CD4-positive, alpha-beta T cell (primary cell): ENCODE results near the gene KCNH2. TPM values are rescaled to one million over a fixed set of nuclear protein-coding genes. Genes with fewer than 3 reads are reported as not detected.

Experiments used
- ATAC-seq: fragments of 200-7000 bp; cut with Tn5 transposase; one replicate; pipeline ENCODE4 v1.10.0; 2022; ENCODE audit warnings: mild to moderate bottlenecking; ENCODE audit not compliant: poor library complexity
- CTCF ChIA-PET: fragments of 350-600 bp; sonication (Branson Sonifier 250); formaldehyde crosslinking; loops from one replicate; lab custom pipeline; 2021; ENCODE audit warnings: antibody characterized with exemption, inconsistent platforms; lab: Charles Lee
- POLR2A ChIA-PET: fragments of 350-600 bp; sonication (Branson Sonifier 250); formaldehyde crosslinking; loops from one replicate; lab custom pipeline; 2021; ENCODE audit warnings: antibody characterized with exemption, inconsistent platforms; lab: Charles Lee
- DNase-seq, 14 experiments: peaks; one replicate each; pipeline ENCODE4 v3.0.0-alpha.2; 2013 to 2020; ENCODE audit warnings: mixed read lengths in 2 of 14
- H3K27ac ChIP-seq, 2 donors: one replicate each; pipeline versions ENCODE4 v1.5.1 to v1.7.0; 2013; ENCODE audit warnings: low read length in 2 of 2, low read depth in 1 of 2, mild to moderate bottlenecking in 1 of 2
- H3K27me3 ChIP-seq, 2 experiments: 1 replicate in 1 of 2; 2 replicates in 1 of 2; pipeline versions ENCODE4 v1.6.1 to v1.7.0; 2013; ENCODE audit warnings: low read length in 2 of 2, control low read depth in 1 of 2, mild to moderate bottlenecking in 1 of 2, moderate library complexity in 1 of 2; ENCODE audit not compliant: insufficient read depth in 2 of 2, control insufficient read depth in 1 of 2
- H3K36me3 ChIP-seq: one replicate; pipeline ENCODE4 v1.6.1; 2013; ENCODE audit warnings: low read length, control low read depth; ENCODE audit not compliant: insufficient read depth
- H3K4me1 ChIP-seq: one replicate; pipeline ENCODE4 v1.6.1; 2013; ENCODE audit warnings: low read length, control low read depth; ENCODE audit not compliant: insufficient read depth
- H3K4me3 ChIP-seq: one replicate; pipeline ENCODE4 v1.5.1; 2013; ENCODE audit warnings: mild to moderate bottlenecking, low read length, moderate library complexity
- H3K9me3 ChIP-seq, 2 experiments: 1 replicate in 1 of 2; 2 replicates in 1 of 2; pipeline versions ENCODE4 v1.6.1 to v1.7.0; 2013; ENCODE audit warnings: low read length in 2 of 2, mild to moderate bottlenecking in 2 of 2, control low read depth in 1 of 2, moderate library complexity in 1 of 2; ENCODE audit not compliant: control insufficient read depth in 1 of 2, insufficient read depth in 1 of 2
- H3K27ac Mint-ChIP-seq: one replicate; pipeline ENCODE4 v1.8.0; 2020; ENCODE audit warnings: mixed read lengths
- H3K27me3 Mint-ChIP-seq: one replicate; pipeline ENCODE4 v1.8.0; 2021; ENCODE audit warnings: mixed read lengths
- H3K36me3 Mint-ChIP-seq: one replicate; pipeline ENCODE4 v1.8.0; 2021; ENCODE audit warnings: low read depth, mixed read lengths
- H3K4me1 Mint-ChIP-seq: one replicate; pipeline ENCODE4 v1.8.0; 2021; ENCODE audit warnings: low read depth, mixed read lengths
- H3K4me3 Mint-ChIP-seq: one replicate; pipeline ENCODE4 v1.8.0; 2020; ENCODE audit warnings: mild to moderate bottlenecking, mixed read lengths
- H3K9me3 Mint-ChIP-seq: one replicate; pipeline ENCODE4 v1.8.0; 2020; ENCODE audit warnings: mixed read lengths
- intact Hi-C, 2 experiments: fragments of 100-400 bp; cut with DNase I in 1 of 2; cut with micrococcal nuclease in 1 of 2; formaldehyde crosslinking; loops; one replicate each; pipeline versions ENCODE4 v1.15.1 to v1.9.0; 2023 to 2025; cut with DNase I, micrococcal nuclease
- total RNA-seq, 174 experiments: library from RNA in 2 of 174; stranded (reverse) in 2 of 174; gene quantifications; one replicate each; pipeline ENCODE4 v1.2.3 and lab custom pipeline; 2021 to 2026
- TF ChIP-seq, protein P1 (sequence below): fragments of 200-600 bp; IDR thresholded peaks from one replicate; pipeline ENCODE4 v1.8.0; 2022; ENCODE audit warnings: antibody characterized with exemption, mild to moderate bottlenecking

KCNH2 gene
- total RNA-seq, 2 experiments from 2014 or later, result 1.9 to 2.3 TPM

- ChIA-PET POLR2A (interaction anchor here (0.8 to 8.5 kb wide), 7 partner anchors 8 to 100 kb away, joined by 3 to 77 read pairs (median 7); partner anchors contain the start of gene ABCB8), CTCF (interaction anchor here (1.1 to 2.2 kb wide), 6 partner anchors 8 to 112 kb away, joined by 4 to 9 read pairs (median 6); partner anchors contain the start of genes ABCB8 and TMUB1)
- H3K9me3 ChIP-seq, result peaks cover 0 to 6% of the 10 kb centered on the region in 2 experiments
- H3K36me3 Mint-ChIP-seq, result peaks cover 10% of the 10 kb centered on the region
- peak overlapping the region; percentile 83 for H3K4me3 Mint-ChIP-seq
- peak overlapping the region; percentile 97 for H3K27ac Mint-ChIP-seq
- intact Hi-C loops, result loop anchor here (2.0 to 10.0 kb wide), 4 partner anchors 33 to 924 kb away; partner anchors contain the start of gene KCNH2 (in 1 of the 2)
- peak overlapping the region; percentile 28 for H3K4me3 ChIP-seq
- peaks cover 93% of the 10 kb centered on the region for H3K4me1 ChIP-seq
- DNase-seq (peak in 8 of 14 experiments; percentile 31 to 81 (median 56)), ATAC-seq (peak; percentile 16)
- peak overlapping the region; percentile 37 to 84 for H3K27ac ChIP-seq
- H3K36me3 ChIP-seq, result no peaks in the 10 kb centered on the region
- TF ChIP-seq, protein P1, sequence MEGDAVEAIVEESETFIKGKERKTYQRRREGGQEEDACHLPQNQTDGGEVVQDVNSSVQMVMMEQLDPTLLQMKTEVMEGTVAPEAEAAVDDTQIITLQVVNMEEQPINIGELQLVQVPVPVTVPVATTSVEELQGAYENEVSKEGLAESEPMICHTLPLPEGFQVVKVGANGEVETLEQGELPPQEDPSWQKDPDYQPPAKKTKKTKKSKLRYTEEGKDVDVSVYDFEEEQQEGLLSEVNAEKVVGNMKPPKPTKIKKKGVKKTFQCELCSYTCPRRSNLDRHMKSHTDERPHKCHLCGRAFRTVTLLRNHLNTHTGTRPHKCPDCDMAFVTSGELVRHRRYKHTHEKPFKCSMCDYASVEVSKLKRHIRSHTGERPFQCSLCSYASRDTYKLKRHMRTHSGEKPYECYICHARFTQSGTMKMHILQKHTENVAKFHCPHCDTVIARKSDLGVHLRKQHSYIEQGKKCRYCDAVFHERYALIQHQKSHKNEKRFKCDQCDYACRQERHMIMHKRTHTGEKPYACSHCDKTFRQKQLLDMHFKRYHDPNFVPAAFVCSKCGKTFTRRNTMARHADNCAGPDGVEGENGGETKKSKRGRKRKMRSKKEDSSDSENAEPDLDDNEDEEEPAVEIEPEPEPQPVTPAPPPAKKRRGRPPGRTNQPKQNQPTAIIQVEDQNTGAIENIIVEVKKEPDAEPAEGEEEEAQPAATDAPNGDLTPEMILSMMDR, result no peak
- no peaks in the 10 kb centered on the region for H3K27me3 ChIP-seq
- H3K4me1 Mint-ChIP-seq, result peaks cover 83% of the 10 kb centered on the region
- no peaks in the 10 kb centered on the region for H3K9me3 Mint-ChIP-seq
- no peaks in the 10 kb centered on the region for H3K27me3 Mint-ChIP-seq
These were observed 32.4 kb upstream of the KCNH2 start for GRCh38 chr7:151010307-151011096.

- Mint-ChIP-seq H3K36me3 (peaks cover 9% of the 10 kb centered on the region), H3K4me3 (peak overlapping the region; percentile 83), H3K4me1 (peaks cover 82% of the 10 kb centered on the region), H3K27me3 (no peaks in the 10 kb centered on the region), H3K9me3 (no peaks in the 10 kb centered on the region), H3K27ac (peak overlapping the region; percentile 97)
- no peaks in the 10 kb centered on the region for H3K36me3 ChIP-seq
- ATAC-seq, result no peak
- peaks cover 87% of the 10 kb centered on the region for H3K4me1 ChIP-seq
- H3K9me3 ChIP-seq, result peaks cover 0 to 6% of the 10 kb centered on the region in 2 experiments
- DNase-seq, result no peak
- TF ChIP-seq, protein P1, result no peak
- no peaks in the 10 kb centered on the region for H3K27me3 ChIP-seq
- intact Hi-C loops, result loop anchor here (2.0 to 10.0 kb wide), 4 partner anchors 33 to 925 kb away; partner anchors contain the start of gene KCNH2 (in 1 of the 2)
- H3K4me3 ChIP-seq, result no peak overlapping the region
- POLR2A ChIA-PET, result interaction anchor here (1.6 to 8.5 kb wide), 7 partner anchors 9 to 36 kb away, joined by 7 to 77 read pairs (median 11); partner anchors contain the start of gene ABCB8
- peak overlapping the region; percentile 34 to 84 for H3K27ac ChIP-seq
- CTCF ChIA-PET, result interaction anchor here (1.1 to 2.2 kb wide), 6 partner anchors 8 to 112 kb away, joined by 4 to 9 read pairs (median 6); partner anchors contain the start of genes ABCB8 and TMUB1
These were observed 31.9 kb upstream of the KCNH2 start for GRCh38 chr7:151010037-151010306.

DNA sequence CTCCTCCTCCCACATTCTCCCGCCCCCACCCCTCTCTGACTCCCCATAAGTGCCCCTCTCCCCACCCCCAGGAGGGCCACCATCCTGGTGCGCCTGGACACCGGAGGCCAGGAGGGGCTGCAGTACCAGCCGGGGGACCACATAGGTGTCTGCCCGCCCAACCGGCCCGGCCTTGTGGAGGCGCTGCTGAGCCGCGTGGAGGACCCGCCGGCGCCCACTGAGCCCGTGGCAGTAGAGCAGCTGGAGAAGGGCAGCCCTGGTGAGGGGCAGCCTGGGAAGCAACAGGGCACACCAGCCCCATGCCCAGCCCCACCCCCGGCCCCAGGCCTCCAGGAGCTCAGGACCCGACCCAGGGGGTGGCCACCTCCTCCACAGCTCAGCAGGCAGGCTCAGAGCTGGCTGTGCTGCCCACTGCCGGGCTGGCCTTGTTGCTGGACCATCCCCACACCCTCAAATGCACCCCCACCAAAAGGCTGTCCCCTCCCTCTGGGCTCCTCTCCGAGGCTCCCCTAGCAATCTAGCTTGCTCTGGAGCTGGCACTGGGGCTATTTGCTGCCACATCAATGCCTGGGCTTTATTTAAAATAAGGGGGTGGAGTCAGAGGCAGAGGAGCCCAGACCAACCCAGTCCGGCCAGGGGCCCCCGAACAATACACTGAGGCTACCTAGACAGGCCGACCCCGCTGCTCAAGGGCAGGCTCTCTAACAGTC lies 31.4 kb upstream of the KCNH2 start:
- ATAC-seq (no peak), DNase-seq (peak in 1 of 14 experiments; percentile 45)
- H3K27ac ChIP-seq, result peak overlapping the region; percentile 34 to 84
- no peaks in the 10 kb centered on the region for H3K27me3 Mint-ChIP-seq
- H3K4me1 Mint-ChIP-seq, result peaks cover 79% of the 10 kb centered on the region
- peaks cover 0 to 6% of the 10 kb centered on the region in 2 experiments for H3K9me3 ChIP-seq
- CTCF ChIA-PET, result interaction anchor here (1.1 to 2.2 kb wide), 8 partner anchors 9 to 111 kb away, joined by 4 to 9 read pairs (median 6); partner anchors contain the start of genes ABCB8 and TMUB1
- no peaks in the 10 kb centered on the region for H3K9me3 Mint-ChIP-seq
- H3K36me3 Mint-ChIP-seq, result peaks cover 8% of the 10 kb centered on the region
- intact Hi-C loops, result loop anchor here (2.0 to 10.0 kb wide), 4 partner anchors 32 to 925 kb away; partner anchors contain the start of gene KCNH2 (in 1 of the 2)
- no peak overlapping the region for H3K4me3 Mint-ChIP-seq
- TF ChIP-seq, protein P1, result no peak
- POLR2A ChIA-PET, result interaction anchor here (1.7 to 8.5 kb wide), 6 partner anchors 9 to 36 kb away, joined by 7 to 77 read pairs (median 12); partner anchors contain the start of gene ABCB8
- H3K36me3 ChIP-seq, result no peaks in the 10 kb centered on the region
- H3K27me3 ChIP-seq, result no peaks in the 10 kb centered on the region
- H3K4me1 ChIP-seq, result peaks cover 83% of the 10 kb centered on the region
- H3K27ac Mint-ChIP-seq, result no peak overlapping the region
- no peak overlapping the region for H3K4me3 ChIP-seq
